ENCODE results near the gene TRAF4.
"Not testable (repeated sequence)": the region's sequence is repeated elsewhere in the genome, so short reads cannot be mapped to it uniquely, and the experiment has no call there.

GRCh38 chr17:28794846-28795441, 51.1 kb downstream of the TRAF4 start:
- not testable (repeated sequence) for TF ChIP-seq CTCF (IDR thresholded peaks at IDR 0.05; ENCODE audit: low read length); EZH2 (optimal IDR thresholded peaks at IDR 0.05; ENCODE audit: low read depth, low read length); EZH2phosphoT487 (IDR thresholded peaks at IDR 0.05; ENCODE audit: low read length)
